LNCAP (cell line): Measurements from ENCODE around the gene AMPD2.

ENCODE experiments used
- CTCF ChIP-seq: fragments of 450-650 bp; IDR thresholded peaks from 2 replicates; pipeline ENCODE4 v1.5.1; 2017; ENCODE audit warnings: mild to moderate bottlenecking

The AMPD2 gene

GRCh38 chr1:109617291-109617801 is 2.3 kb upstream of the AMPD2 start:
- no peak for TF ChIP-seq CTCF

GRCh38 chr1:109618661-109619575 is 719 bp upstream of the AMPD2 start:
- TF ChIP-seq CTCF = no peak

- TF ChIP-seq CTCF = no peak
Observed at GRCh38 chr1:109620401-109620791, 759 bp downstream of the AMPD2 start.

- no peak for TF ChIP-seq CTCF
Observed at GRCh38 chr1:109620841-109621286, 1.2 kb downstream of the AMPD2 start.

GRCh38 chr1:109621379-109622136 is 1.9 kb downstream of the AMPD2 start:
- TF ChIP-seq CTCF = no peak

- no peak for TF ChIP-seq CTCF
Observed at GRCh38 chr1:109622137-109622892, 2.7 kb downstream of the AMPD2 start.

- no peak for TF ChIP-seq CTCF
Observed at GRCh38 chr1:109622895-109623294, 3.3 kb downstream of the AMPD2 start.
